Measurements from ENCODE around the gene BICRA. TPM values are rescaled to one million over a fixed set of nuclear protein-coding genes. Genes with fewer than 3 reads are reported as not detected.

BICRA gene
- total and polyA plus RNA-seq, 2 donors (not counting 1 experiment from before 2014, with no cell fraction given): 14.1 to 34.7 TPM

DNA sequence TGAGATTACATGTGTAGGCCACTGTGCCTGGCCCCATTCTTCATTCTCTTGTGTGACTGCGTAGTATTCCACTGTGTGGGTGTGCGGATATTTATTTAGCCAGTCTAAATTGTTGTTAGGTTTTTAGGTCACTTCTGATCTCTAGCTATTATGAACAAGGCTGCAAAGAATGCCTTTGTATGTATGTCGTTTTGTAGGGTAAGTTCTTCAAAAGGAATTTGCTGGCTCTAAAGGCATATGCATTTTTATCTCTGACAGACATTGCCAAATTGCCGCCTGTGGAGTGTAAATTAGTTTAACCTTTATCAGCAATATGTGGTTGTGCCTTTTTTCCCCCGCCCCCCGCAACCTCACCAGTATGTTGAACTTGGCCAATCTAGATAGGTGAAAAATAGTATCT lies 74.0 kb downstream of the BICRA start:
- Histone ChIP-seq H3K79me2 (ENCODE audit: control insufficient read depth, insufficient read depth, low read length) (no peaks in the 10 kb centered on the region), H3K4me3 (ENCODE audit: control extremely low read depth in 1 of 5, extremely low read depth in 1 of 5, insufficient read depth in 1 of 5, low read depth in 2 of 5, low read length in 4 of 5) (no peak overlapping the region), H3K36me3 (replicated peaks in 1 of 2; ENCODE audit: control extremely low read depth in 1 of 2, control insufficient read depth in 1 of 2, extremely low read depth in 1 of 2, insufficient read depth in 2 of 2, low read length in 1 of 2) (no peaks in the 10 kb centered on the region), H3K9me3 (ENCODE audit: control extremely low read depth in 1 of 3, control insufficient read depth in 2 of 3, insufficient read depth in 1 of 3, low read length in 2 of 3) (no peaks in the 10 kb centered on the region), H3K27me3 (replicated peaks in 1 of 4; ENCODE audit: control extremely low read depth in 1 of 4, control insufficient read depth in 3 of 4, insufficient read depth in 4 of 4, low read length in 3 of 4) (no peaks in the 10 kb centered on the region), H3K4me2 (replicated peaks; ENCODE audit: low read depth, low read length, poor library complexity, severe bottlenecking) (no peak overlapping the region), H2AFZ (ENCODE audit: insufficient read depth, low read depth, low read length, poor library complexity, severe bottlenecking) (no peak overlapping the region), H4K20me1 (ENCODE audit: control insufficient read depth, insufficient read depth, low read length, poor library complexity, severe bottlenecking) (peaks cover 12% of the 10 kb centered on the region), H3K9ac (ENCODE audit: low read length) (no peak overlapping the region), H3K27ac (ENCODE audit: low read length in 2 of 2) (no peak overlapping the region), H3K4me1 (ENCODE audit: control insufficient read depth in 2 of 2, insufficient read depth in 2 of 2, low read length in 2 of 2) (no peaks in the 10 kb centered on the region)
- ATAC-seq (ENCODE audit: low read depth) (no peak), DNase-seq (no peak)
- 100% methylated on average over 3 of the region's 6 CpGs for WGBS (ENCODE audit: insufficient coverage)
- Mint-ChIP-seq H3K9me3 (ENCODE audit: insufficient read depth) (no peaks in the 10 kb centered on the region), H3K4me3 (no peak overlapping the region), H3K4me1 (no peaks in the 10 kb centered on the region), H3K27me3 (no peaks in the 10 kb centered on the region), H3K27ac (no peak overlapping the region)
- intact Hi-C loops (cut with micrococcal nuclease): no loop called here
- CTCF ChIA-PET: no interaction called here
- POLR2A ChIA-PET: no interaction called here
- TF ChIP-seq, protein P1, sequence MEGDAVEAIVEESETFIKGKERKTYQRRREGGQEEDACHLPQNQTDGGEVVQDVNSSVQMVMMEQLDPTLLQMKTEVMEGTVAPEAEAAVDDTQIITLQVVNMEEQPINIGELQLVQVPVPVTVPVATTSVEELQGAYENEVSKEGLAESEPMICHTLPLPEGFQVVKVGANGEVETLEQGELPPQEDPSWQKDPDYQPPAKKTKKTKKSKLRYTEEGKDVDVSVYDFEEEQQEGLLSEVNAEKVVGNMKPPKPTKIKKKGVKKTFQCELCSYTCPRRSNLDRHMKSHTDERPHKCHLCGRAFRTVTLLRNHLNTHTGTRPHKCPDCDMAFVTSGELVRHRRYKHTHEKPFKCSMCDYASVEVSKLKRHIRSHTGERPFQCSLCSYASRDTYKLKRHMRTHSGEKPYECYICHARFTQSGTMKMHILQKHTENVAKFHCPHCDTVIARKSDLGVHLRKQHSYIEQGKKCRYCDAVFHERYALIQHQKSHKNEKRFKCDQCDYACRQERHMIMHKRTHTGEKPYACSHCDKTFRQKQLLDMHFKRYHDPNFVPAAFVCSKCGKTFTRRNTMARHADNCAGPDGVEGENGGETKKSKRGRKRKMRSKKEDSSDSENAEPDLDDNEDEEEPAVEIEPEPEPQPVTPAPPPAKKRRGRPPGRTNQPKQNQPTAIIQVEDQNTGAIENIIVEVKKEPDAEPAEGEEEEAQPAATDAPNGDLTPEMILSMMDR (IDR thresholded peaks at IDR 0.05): no peak
- TF ChIP-seq EZH2 (IDR thresholded peaks at IDR 0.05; ENCODE audit: borderline replicate concordance, insufficient read depth, low read depth, low read length, poor library complexity, severe bottlenecking): no peak

DNA sequence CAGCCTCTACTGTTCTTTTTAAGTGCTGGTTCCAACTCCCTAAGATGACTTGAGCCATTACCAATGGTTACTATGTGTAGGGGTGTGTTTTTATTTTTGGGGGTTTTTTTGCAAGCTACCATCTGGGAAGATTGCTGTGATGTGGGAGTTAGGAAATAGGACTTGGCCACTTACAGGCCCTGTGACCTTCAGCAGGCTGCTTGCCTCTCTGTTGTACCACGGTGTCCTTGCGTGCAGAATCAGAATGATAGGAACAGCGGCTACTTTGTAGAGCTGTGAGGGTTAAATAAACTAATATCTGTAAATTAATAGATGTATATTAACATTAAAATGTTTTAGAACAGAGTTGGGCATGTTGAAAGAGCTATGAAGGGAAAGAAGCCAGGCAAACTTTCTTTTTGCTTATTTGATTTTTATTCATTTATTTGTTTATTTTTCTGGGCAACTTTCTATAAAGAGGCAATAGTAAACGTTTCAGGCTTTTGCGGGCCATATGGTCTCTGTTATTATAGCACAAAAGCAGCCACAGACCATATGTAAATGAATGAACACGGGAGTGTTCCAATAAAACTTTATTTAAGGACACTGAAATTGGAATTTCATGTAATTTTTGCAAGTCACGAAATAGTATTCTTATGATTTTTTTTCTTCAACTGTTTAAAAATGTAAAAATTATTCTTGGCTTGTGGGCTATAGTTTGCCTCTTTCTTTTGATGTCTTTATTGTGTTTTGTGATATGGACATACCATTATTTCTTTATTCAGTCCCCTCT lies 77.9 kb downstream of the BICRA start:
- ChIA-PET CTCF (interaction anchor here (1.2 kb wide), 1 partner anchor 13 kb away, joined by 3 read pairs; no protein-coding TSS in a partner anchor), POLR2A (no interaction called here)
- H3K79me2 ChIP-seq (ENCODE audit: control insufficient read depth, insufficient read depth, low read length): no peaks in the 10 kb centered on the region
- H3K4me2 ChIP-seq (replicated peaks; ENCODE audit: low read depth, low read length, poor library complexity, severe bottlenecking): no peak overlapping the region
- H4K20me1 ChIP-seq (ENCODE audit: control insufficient read depth, insufficient read depth, low read length, poor library complexity, severe bottlenecking): peaks cover 11% of the 10 kb centered on the region
- H3K36me3 ChIP-seq (replicated peaks in 1 of 2; ENCODE audit: control extremely low read depth in 1 of 2, control insufficient read depth in 1 of 2, extremely low read depth in 1 of 2, insufficient read depth in 2 of 2, low read length in 1 of 2): peaks cover 0 to 4% of the 10 kb centered on the region in 2 experiments
- no peak overlapping the region for H3K27ac Mint-ChIP-seq
- ATAC-seq (ENCODE audit: low read depth) (no peak), DNase-seq (no peak)
- H3K4me3 ChIP-seq (ENCODE audit: control extremely low read depth in 1 of 5, extremely low read depth in 1 of 5, insufficient read depth in 1 of 5, low read depth in 2 of 5, low read length in 4 of 5): no peak overlapping the region
- no peaks in the 10 kb centered on the region for H3K9me3 Mint-ChIP-seq (ENCODE audit: insufficient read depth)
- no peaks in the 10 kb centered on the region for H3K27me3 ChIP-seq (replicated peaks in 1 of 4; ENCODE audit: control extremely low read depth in 1 of 4, control insufficient read depth in 3 of 4, insufficient read depth in 4 of 4, low read length in 3 of 4)
- H3K4me3 Mint-ChIP-seq: no peak overlapping the region
- H3K9ac ChIP-seq (ENCODE audit: low read length): no peak overlapping the region
- H3K4me1 Mint-ChIP-seq: no peaks in the 10 kb centered on the region
- H2AFZ ChIP-seq (ENCODE audit: insufficient read depth, low read depth, low read length, poor library complexity, severe bottlenecking): no peak overlapping the region
- H3K27me3 Mint-ChIP-seq: no peaks in the 10 kb centered on the region
- H3K27ac ChIP-seq (ENCODE audit: low read length in 2 of 2): no peak overlapping the region
- no peaks in the 10 kb centered on the region for H3K4me1 ChIP-seq (ENCODE audit: control insufficient read depth in 2 of 2, insufficient read depth in 2 of 2, low read length in 2 of 2)
- TF ChIP-seq, protein P1 (IDR thresholded peaks at IDR 0.05): no peak
- TF ChIP-seq EZH2 (IDR thresholded peaks at IDR 0.05; ENCODE audit: borderline replicate concordance, insufficient read depth, low read depth, low read length, poor library complexity, severe bottlenecking): no peak
- intact Hi-C loops (cut with micrococcal nuclease): no loop called here
- 80% methylated on average over 1 of the region's 7 CpGs for WGBS (ENCODE audit: insufficient coverage)
- no peaks in the 10 kb centered on the region for H3K9me3 ChIP-seq (ENCODE audit: control extremely low read depth in 1 of 3, control insufficient read depth in 2 of 3, insufficient read depth in 1 of 3, low read length in 2 of 3)
